GM23248 (cell line): ENCODE measurements around the gene PARL.

ENCODE experiments used
- EZH2 ChIP-seq: fragments of 200-600 bp; sonication (generic); IDR thresholded peaks from 2 replicates; pipeline ENCODE4 v1.6.1; 2018; ENCODE audit warnings: antibody characterized with exemption, mild to moderate bottlenecking; ENCODE audit not compliant: insufficient read depth, poor library complexity, severe bottlenecking
- EZH2phosphoT487 ChIP-seq: fragments of 200-600 bp; sonication (generic); IDR thresholded peaks from 2 replicates; pipeline ENCODE4 v1.6.1; 2018; ENCODE audit warnings: antibody characterized with exemption, moderate library complexity, mild to moderate bottlenecking, low read depth; ENCODE audit not compliant: insufficient read depth

- TF ChIP-seq EZH2 (no peak), EZH2phosphoT487 (no peak)
These were observed 40.3 kb upstream of the PARL start for GRCh38 chr3:183924956-183925355.
